GM13977 (cell line): ENCODE measurements around the gene RNF111.

Experiments used
- DNase-seq: peaks from one replicate; pipeline ENCODE4 v3.0.0; 2012; ENCODE audit warnings: low spot score
- CTCF ChIP-seq: IDR thresholded peaks from 2 replicates; pipeline ENCODE4 v1.5.1; 2012; ENCODE audit warnings: mild to moderate bottlenecking, control low read depth; ENCODE audit not compliant: insufficient read depth; ENCODE audit errors: extremely low read depth, missing control alignments
- in situ Hi-C: fragments of 300-500 bp; cut with MboI; formaldehyde crosslinking; loops from one replicate; pipeline ENCODE4 v1.12.0; 2022; ENCODE audit warnings: low sequenced_read_pairs, low pct_unique_long_range_greater_than_20kb, mixed read lengths, inconsistent platforms; ENCODE audit not compliant: unreplicated experiment

RNF111 gene

DNA sequence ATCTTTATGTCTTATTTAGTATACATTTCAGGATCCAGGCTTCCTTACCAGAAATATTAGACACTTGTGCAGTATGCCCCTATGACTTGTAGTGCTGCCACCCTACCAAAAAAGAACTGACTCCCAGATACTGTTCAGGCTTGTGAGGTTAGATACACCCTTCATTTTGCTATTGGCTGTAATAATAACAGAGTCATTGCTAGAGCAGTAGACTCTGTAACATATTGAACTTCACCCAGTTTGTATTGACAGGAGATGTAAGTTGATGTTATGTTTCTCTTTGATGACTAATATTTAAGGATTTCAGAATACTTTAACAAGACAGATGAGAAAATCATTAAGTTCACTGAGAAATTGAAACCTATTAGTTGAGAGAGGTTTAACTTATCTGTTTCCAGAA, 32.9 kb downstream of the RNF111 start:
- in situ Hi-C loops = no loop called here
- TF ChIP-seq CTCF = no peak
- DNase-seq = no peak

DNA sequence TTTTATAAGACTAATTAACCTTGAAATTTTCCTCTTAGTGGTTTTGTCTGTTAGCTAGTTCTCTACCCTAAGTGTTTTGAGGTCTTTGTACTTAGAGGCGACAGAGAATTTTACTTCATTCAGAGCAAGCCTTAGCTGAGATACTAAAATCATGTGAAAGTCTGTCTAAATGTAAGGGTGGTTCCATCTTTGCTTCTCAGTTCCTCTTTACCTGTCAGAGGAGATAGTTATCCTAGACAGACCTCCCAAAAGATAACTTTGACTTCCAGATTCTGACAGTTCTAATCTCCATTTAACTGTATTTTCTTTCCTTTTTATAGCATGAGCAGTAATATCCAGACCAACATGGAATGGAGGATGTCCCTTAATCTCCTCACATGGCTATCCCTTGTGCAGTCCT, 34.7 kb downstream of the RNF111 start:
- TF ChIP-seq CTCF = no peak
- DNase-seq = no peak
- in situ Hi-C loops = no loop called here

GRCh38 chr15:59026207-59026606, 38.7 kb downstream of the RNF111 start:
- in situ Hi-C loops = no loop called here
- DNase-seq = no peak
- TF ChIP-seq CTCF = no peak

DNA sequence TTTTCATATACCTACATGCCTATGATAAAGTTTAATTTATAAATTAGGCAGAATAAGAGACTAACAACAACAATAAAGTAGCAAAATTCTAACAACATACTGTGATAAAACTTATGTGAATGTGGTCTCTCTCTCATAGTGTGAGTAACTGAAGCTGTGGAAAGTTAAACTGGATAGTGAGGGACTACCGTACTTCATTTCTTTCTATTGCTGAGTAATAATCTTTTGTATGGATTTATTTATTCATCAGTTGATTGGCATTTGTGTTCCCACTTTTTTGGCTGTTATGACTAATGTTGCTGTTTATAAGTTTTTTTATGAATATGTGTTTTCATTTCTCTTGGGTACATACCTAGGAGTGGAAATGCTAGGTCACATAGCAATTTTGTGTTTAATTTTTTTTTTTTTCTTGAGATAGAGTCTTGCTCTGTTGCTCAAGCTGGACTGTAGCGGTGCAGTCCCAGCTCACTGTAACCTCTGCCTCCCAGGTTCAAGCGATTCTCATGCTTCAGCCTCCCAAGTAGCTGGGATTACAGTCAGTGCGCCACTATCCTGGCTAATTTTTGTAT, 41.0 kb downstream of the RNF111 start:
- DNase-seq = no peak
- no peak for TF ChIP-seq CTCF
- in situ Hi-C loops = no loop called here

DNA sequence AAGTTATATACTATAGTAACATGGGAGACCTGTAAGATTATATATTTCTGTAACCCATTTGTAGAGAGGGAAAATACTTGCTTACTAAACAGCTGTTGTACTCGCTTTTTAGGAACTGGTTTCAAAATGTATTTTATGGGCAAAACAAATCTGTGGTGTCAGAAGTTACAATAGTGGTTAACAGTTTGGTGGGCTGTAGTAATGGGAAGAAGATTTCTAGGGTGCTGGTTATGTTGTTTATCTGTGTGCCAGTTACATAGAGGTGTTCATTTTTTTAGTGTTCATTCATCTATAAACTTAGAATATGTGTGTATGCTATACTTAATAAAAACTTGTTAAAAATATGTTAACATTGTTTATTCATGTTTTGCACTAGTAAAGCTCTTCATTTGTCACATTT, 42.1 kb downstream of the RNF111 start:
- TF ChIP-seq CTCF = no peak
- in situ Hi-C loops = no loop called here

GRCh38 chr15:59035201-59035600, 47.7 kb downstream of the RNF111 start:
- in situ Hi-C loops = no loop called here
- no peak for DNase-seq
- no peak for TF ChIP-seq CTCF

More for the DNA sequence above, 42.1 kb downstream of the RNF111 start:
- no peak for DNase-seq

- peak; percentile 28 for DNase-seq
- TF ChIP-seq CTCF = no peak
- in situ Hi-C loops = no loop called here
These were observed 51.8 kb downstream of the RNF111 start for GRCh38 chr15:59039225-59039624.
